A673 (cell line): Measurements from ENCODE around the gene INHBB. TPM values are rescaled to one million over a fixed set of nuclear protein-coding genes. Genes with fewer than 3 reads are reported as not detected.

ENCODE experiments used
- BruUV-seq: library from RNA; stranded (reverse); fragments of 400-500 nt; replicated peaks from 2 replicates; lab custom pipeline; 2021; lab: Mats Ljungman, UMichigan
- CTCF ChIA-PET: fragments of 300-600 bp; sonication (Branson Sonifier 250); formaldehyde crosslinking; loops from one replicate; lab custom pipeline; 2022; ENCODE audit warnings: antibody characterized with exemption; lab: Charles Lee
- POLR2A ChIA-PET: fragments of 300-600 bp; sonication (Branson Sonifier 250); formaldehyde crosslinking; loops from one replicate; lab custom pipeline; 2022; ENCODE audit warnings: antibody characterized with exemption; ENCODE audit not compliant: low non-redundant PET; lab: Charles Lee
- DNase-seq: peaks from one replicate; pipeline ENCODE4 v3.0.0-alpha.2; 2015; ENCODE audit warnings: low spot score
- H3K27ac ChIP-seq: fragments of 200-600 bp; sonication (generic); 2 replicates; pipeline ENCODE4 v1.5.1; 2016; ENCODE audit warnings: mixed run types, low read depth, mild to moderate bottlenecking, mixed read lengths, antibody characterized with exemption, low read length; ENCODE audit not compliant: poor library complexity, severe bottlenecking
- H3K27me3 ChIP-seq: fragments of 200-600 bp; sonication (generic); replicated peaks from 2 replicates; pipeline ENCODE4 v1.6.1; 2017; ENCODE audit warnings: mixed run types, low read depth, mild to moderate bottlenecking, mixed read lengths, antibody characterized with exemption, low read length; ENCODE audit not compliant: insufficient read depth, poor library complexity
- H3K36me3 ChIP-seq: fragments of 200-600 bp; sonication (generic); 2 replicates; pipeline ENCODE4 v1.6.1; 2016; ENCODE audit warnings: mixed run types, mild to moderate bottlenecking, mixed read lengths, antibody characterized with exemption, low read length; ENCODE audit not compliant: insufficient read depth, poor library complexity, severe bottlenecking
- H3K4me1 ChIP-seq: fragments of 200-600 bp; sonication (generic); 2 replicates; pipeline ENCODE4 v1.6.1; 2017; ENCODE audit warnings: mixed run types, mild to moderate bottlenecking, mixed read lengths, antibody characterized with exemption, low read length; ENCODE audit not compliant: insufficient read depth, poor library complexity, severe bottlenecking
- H3K4me3 ChIP-seq: fragments of 200-600 bp; sonication (generic); 2 replicates; pipeline ENCODE4 v1.5.1; 2016; ENCODE audit warnings: low read depth, mixed run types, mild to moderate bottlenecking, mixed read lengths, low read length; ENCODE audit not compliant: poor library complexity, severe bottlenecking
- H3K9me3 ChIP-seq: fragments of 200-600 bp; sonication (generic); 2 replicates; pipeline ENCODE4 v1.6.1; 2016; ENCODE audit warnings: mixed run types, low read depth, mild to moderate bottlenecking, mixed read lengths, antibody characterized with exemption, low read length; ENCODE audit not compliant: poor library complexity, severe bottlenecking
- CTCF ChIP-seq: fragments of 300-800, 200-600 bp; sonication (generic); conservative IDR thresholded peaks from 2 replicates; pipeline ENCODE4 v1.5.1; 2017; ENCODE audit warnings: low read depth, mild to moderate bottlenecking, antibody characterized with exemption, low read length, moderate library complexity, mixed read lengths
- EZH2 ChIP-seq: fragments of 200-600 bp; sonication (generic); IDR thresholded peaks from 2 replicates; pipeline ENCODE4 v1.6.1; 2017; ENCODE audit warnings: borderline replicate concordance, low read depth, mild to moderate bottlenecking, mixed read lengths, antibody characterized with exemption, low read length; ENCODE audit not compliant: poor library complexity, severe bottlenecking
- intact Hi-C: fragments of 100-400 bp; cut with micrococcal nuclease; formaldehyde crosslinking; loops from one replicate; pipeline ENCODE4 v1.10.0; 2022; ENCODE audit not compliant: unreplicated experiment
- total RNA-seq: library from RNA; stranded (reverse); gene quantifications from 2 replicates; pipeline ENCODE4 v1.2.3, GENCODE V29; 2021

INHBB gene
- total RNA-seq, 1 experiment from 2014 or later: 0.09 TPM

- Histone ChIP-seq H3K9me3 (no peaks in the 10 kb centered on the region), H3K36me3 (no peaks in the 10 kb centered on the region), H3K4me3 (no peak overlapping the region), H3K27me3 (peaks cover 50% of the 10 kb centered on the region), H3K27ac (no peak overlapping the region), H3K4me1 (peaks cover 13% of the 10 kb centered on the region)
- no peak for DNase-seq
- POLR2A ChIA-PET: no interaction called here
- CTCF ChIA-PET: interaction anchor here (1.3 kb wide), 1 partner anchor 35 kb away, joined by 3 read pairs; no protein-coding TSS in a partner anchor
- TF ChIP-seq CTCF (no peak), EZH2 (no peak)
- intact Hi-C loops: loop anchor here (10.0 kb wide), 1 partner anchor 167 kb away; no protein-coding TSS in a partner anchor
- no TSS peak for BruUV-seq
These were observed 2.3 kb downstream of the INHBB start for GRCh38 chr2:120348134-120348736.

DNA sequence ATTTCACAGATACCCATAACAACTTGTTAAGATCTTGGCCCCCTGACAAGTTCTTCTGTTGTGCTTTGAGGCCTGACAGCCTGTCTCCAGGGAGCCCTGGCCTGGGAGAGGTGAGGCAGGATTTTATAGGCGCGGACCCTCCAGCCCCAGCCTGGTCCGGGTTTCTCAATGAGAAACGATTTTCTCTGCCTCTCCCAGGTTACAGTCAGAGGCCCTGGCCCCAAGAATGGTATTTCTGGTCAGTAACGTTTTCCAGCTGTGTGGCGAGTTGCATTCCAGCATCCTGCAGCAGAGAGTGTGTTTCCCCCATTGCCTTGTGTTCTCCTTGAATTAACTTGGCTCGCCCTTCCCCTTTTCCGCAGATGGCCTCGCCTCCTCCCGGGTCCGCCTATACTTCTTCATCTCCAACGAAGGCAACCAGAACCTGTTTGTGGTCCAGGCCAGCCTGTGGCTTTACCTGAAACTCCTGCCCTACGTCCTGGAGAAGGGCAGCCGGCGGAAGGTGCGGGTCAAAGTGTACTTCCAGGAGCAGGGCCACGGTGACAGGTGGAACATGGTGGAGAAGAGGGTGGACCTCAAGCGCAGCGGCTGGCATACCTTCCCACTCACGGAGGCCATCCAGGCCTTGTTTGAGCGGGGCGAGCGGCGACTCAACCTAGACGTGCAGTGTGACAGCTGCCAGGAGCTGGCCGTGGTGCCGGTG, 3.0 kb downstream of the INHBB start:
- no peak for DNase-seq
- Histone ChIP-seq H3K4me3 (no peak overlapping the region), H3K27me3 (peaks cover 43% of the 10 kb centered on the region), H3K9me3 (no peaks in the 10 kb centered on the region), H3K4me1 (peaks cover 9% of the 10 kb centered on the region), H3K27ac (no peak overlapping the region), H3K36me3 (no peaks in the 10 kb centered on the region)
- no TSS peak for BruUV-seq
- ChIA-PET CTCF (no interaction called here), POLR2A (no interaction called here)
- intact Hi-C loops: loop anchor here (10.0 kb wide), 1 partner anchor 166 kb away; no protein-coding TSS in a partner anchor
- TF ChIP-seq EZH2 (no peak), CTCF (no peak)

DNA sequence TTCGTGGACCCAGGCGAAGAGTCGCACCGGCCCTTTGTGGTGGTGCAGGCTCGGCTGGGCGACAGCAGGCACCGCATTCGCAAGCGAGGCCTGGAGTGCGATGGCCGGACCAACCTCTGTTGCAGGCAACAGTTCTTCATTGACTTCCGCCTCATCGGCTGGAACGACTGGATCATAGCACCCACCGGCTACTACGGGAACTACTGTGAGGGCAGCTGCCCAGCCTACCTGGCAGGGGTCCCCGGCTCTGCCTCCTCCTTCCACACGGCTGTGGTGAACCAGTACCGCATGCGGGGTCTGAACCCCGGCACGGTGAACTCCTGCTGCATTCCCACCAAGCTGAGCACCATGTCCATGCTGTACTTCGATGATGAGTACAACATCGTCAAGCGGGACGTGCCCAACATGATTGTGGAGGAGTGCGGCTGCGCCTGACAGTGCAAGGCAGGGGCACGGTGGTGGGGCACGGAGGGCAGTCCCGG, 3.5 kb downstream of the INHBB start:
- Histone ChIP-seq H3K27me3 (peaks cover 37% of the 10 kb centered on the region), H3K27ac (no peak overlapping the region), H3K36me3 (no peaks in the 10 kb centered on the region), H3K9me3 (no peaks in the 10 kb centered on the region), H3K4me1 (peaks cover 8% of the 10 kb centered on the region), H3K4me3 (no peak overlapping the region)
- CTCF ChIA-PET: no interaction called here
- no peak for TF ChIP-seq EZH2
- no peak for TF ChIP-seq CTCF
- intact Hi-C loops: loop anchor here (10.0 kb wide), 1 partner anchor 165 kb away; no protein-coding TSS in a partner anchor
- POLR2A ChIA-PET: no interaction called here
- BruUV-seq: no TSS peak
- no peak for DNase-seq
